PC-9 (cell line): ENCODE results near the gene WDCP. TPM values are rescaled to one million over a fixed set of nuclear protein-coding genes. Genes with fewer than 3 reads are reported as not detected.

Source experiments
- BruUV-seq: library from RNA; stranded (reverse); fragments of 400-500 nt; replicated peaks from 2 replicates; lab custom pipeline; 2021; lab: Mats Ljungman, UMichigan
- CTCF ChIA-PET: fragments of 300-600 bp; sonication (Branson Sonifier 250); formaldehyde crosslinking; loops from one replicate; lab custom pipeline; 2022; ENCODE audit warnings: antibody characterized with exemption; lab: Charles Lee
- POLR2A ChIA-PET: fragments of 300-600 bp; sonication (Branson Sonifier 250); formaldehyde crosslinking; loops from one replicate; lab custom pipeline; 2022; ENCODE audit warnings: antibody characterized with exemption; ENCODE audit not compliant: unreplicated experiment; lab: Charles Lee
- DNase-seq, 2 experiments: peaks; one replicate each; pipeline versions ENCODE4 v3.0.0 to v3.0.0-alpha.2; 2015 to 2022; ENCODE audit warnings: mixed read lengths in 1 of 2
- H2AFZ ChIP-seq: fragments of 200-600 bp; sonication (generic); 2 replicates; pipeline ENCODE4 v1.8.1; 2017; ENCODE audit warnings: antibody characterized with exemption
- H3F3A ChIP-seq: fragments of 200-600 bp; sonication (generic); 2 replicates; pipeline ENCODE4 v1.8.1; 2017; ENCODE audit warnings: antibody characterized with exemption, mild to moderate bottlenecking, low read depth; ENCODE audit not compliant: insufficient read depth
- H3K27ac ChIP-seq: fragments of 200-600 bp; sonication (generic); 2 replicates; pipeline ENCODE4 v1.6.1; 2016; ENCODE audit warnings: mixed run types
- H3K27me3 ChIP-seq: fragments of 200-600 bp; sonication (generic); 2 replicates; pipeline ENCODE4 v1.6.1; 2016; ENCODE audit warnings: low read depth, mixed run types; ENCODE audit not compliant: insufficient read depth
- H3K36me3 ChIP-seq: fragments of 200-600 bp; sonication (generic); 2 replicates; pipeline ENCODE4 v1.6.1; 2016; ENCODE audit warnings: low read depth, mixed run types
- H3K4me1 ChIP-seq: fragments of 200-600 bp; sonication (generic); replicated peaks from 2 replicates; pipeline ENCODE4 v1.6.1; 2016; ENCODE audit warnings: mixed run types; ENCODE audit not compliant: insufficient read depth
- H3K4me2 ChIP-seq: fragments of 200-600 bp; sonication (generic); 2 replicates; pipeline ENCODE4 v1.6.1; 2017; ENCODE audit warnings: mixed run types
- H3K4me3 ChIP-seq: fragments of 200-600 bp; sonication (generic); 2 replicates; pipeline ENCODE4 v1.6.1; 2016; ENCODE audit warnings: mixed run types
- H3K79me2 ChIP-seq: fragments of 200-600 bp; sonication (generic); 2 replicates; pipeline ENCODE4 v1.6.1; 2017; ENCODE audit warnings: low read depth, mixed run types
- H3K9me2 ChIP-seq: fragments of 200-600 bp; sonication (generic); 2 replicates; pipeline ENCODE4 v1.8.1; 2017; ENCODE audit warnings: mild to moderate bottlenecking; ENCODE audit not compliant: insufficient read depth
- H3K9me3 ChIP-seq: fragments of 200-600 bp; sonication (generic); 2 replicates; pipeline ENCODE4 v1.8.1; 2016; ENCODE audit warnings: low read depth; ENCODE audit not compliant: insufficient read depth
- H4K20me1 ChIP-seq: fragments of 200-600 bp; sonication (generic); 2 replicates; pipeline ENCODE4 v1.8.1; 2017; ENCODE audit not compliant: insufficient read depth
- EZH2 ChIP-seq: fragments of 200-600 bp; sonication (generic); IDR thresholded peaks from 2 replicates; pipeline ENCODE4 v1.8.0; 2017; ENCODE audit warnings: antibody characterized with exemption, low read depth
- intact Hi-C: fragments of 100-400 bp; cut with micrococcal nuclease; formaldehyde crosslinking; loops from one replicate; pipeline ENCODE4 v1.10.0; 2022; ENCODE audit not compliant: unreplicated experiment
- total RNA-seq: library from RNA; stranded (reverse); gene quantifications from 2 replicates; pipeline ENCODE4 v1.2.3, GENCODE V29; 2021
- TF ChIP-seq, protein P1 (sequence below): fragments of 200-600 bp; sonication (generic); conservative IDR thresholded peaks from 2 replicates; pipeline ENCODE4 v1.6.1; 2017; ENCODE audit warnings: mixed run types, antibody characterized with exemption, mild to moderate bottlenecking, moderate library complexity

The WDCP gene
- total RNA-seq, 1 experiment from 2014 or later: 13.5 TPM

DNA sequence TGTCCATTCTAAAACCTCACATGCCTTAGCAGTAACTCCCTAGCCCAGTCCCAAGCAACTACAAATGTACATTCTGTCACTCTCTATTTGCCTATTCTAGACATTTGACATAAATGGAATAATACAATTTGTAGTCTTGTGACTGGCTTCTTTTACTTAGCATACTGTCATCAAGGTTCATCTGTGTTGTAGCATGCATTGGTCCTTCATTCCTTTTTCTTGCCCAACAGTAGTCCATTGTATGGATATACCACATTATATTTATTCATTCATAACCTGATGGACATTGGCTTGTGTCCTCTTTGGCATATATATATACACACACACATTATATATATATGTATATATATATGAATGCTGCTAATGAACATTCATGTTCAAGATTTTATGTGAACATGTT is 39.5 kb downstream of the WDCP start:
- H3K4me1 ChIP-seq: peaks cover 9% of the 10 kb centered on the region; the same call in 1 of the 2 replicates
- DNase-seq: no peak
- no peaks in the 10 kb centered on the region for H4K20me1 ChIP-seq
- no TSS peak for BruUV-seq
- POLR2A ChIA-PET: no interaction called here
- no peaks in the 10 kb centered on the region for H3K9me3 ChIP-seq
- no peaks in the 10 kb centered on the region for H3K27me3 ChIP-seq
- CTCF ChIA-PET: no interaction called here
- no peaks in the 10 kb centered on the region; the same call in 1 of the 2 replicates for H3F3A ChIP-seq
- no peak overlapping the region for H3K4me3 ChIP-seq
- H3K9me2 ChIP-seq: no peaks in the 10 kb centered on the region
- no peak overlapping the region for H3K27ac ChIP-seq
- H2AFZ ChIP-seq: no peak overlapping the region
- H3K79me2 ChIP-seq: no peaks in the 10 kb centered on the region
- no peak for TF ChIP-seq EZH2
- TF ChIP-seq, protein P1, sequence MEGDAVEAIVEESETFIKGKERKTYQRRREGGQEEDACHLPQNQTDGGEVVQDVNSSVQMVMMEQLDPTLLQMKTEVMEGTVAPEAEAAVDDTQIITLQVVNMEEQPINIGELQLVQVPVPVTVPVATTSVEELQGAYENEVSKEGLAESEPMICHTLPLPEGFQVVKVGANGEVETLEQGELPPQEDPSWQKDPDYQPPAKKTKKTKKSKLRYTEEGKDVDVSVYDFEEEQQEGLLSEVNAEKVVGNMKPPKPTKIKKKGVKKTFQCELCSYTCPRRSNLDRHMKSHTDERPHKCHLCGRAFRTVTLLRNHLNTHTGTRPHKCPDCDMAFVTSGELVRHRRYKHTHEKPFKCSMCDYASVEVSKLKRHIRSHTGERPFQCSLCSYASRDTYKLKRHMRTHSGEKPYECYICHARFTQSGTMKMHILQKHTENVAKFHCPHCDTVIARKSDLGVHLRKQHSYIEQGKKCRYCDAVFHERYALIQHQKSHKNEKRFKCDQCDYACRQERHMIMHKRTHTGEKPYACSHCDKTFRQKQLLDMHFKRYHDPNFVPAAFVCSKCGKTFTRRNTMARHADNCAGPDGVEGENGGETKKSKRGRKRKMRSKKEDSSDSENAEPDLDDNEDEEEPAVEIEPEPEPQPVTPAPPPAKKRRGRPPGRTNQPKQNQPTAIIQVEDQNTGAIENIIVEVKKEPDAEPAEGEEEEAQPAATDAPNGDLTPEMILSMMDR: no peak
- no peaks in the 10 kb centered on the region for H3K36me3 ChIP-seq
- no peak overlapping the region for H3K4me2 ChIP-seq
- intact Hi-C loops: no loop called here

DNA sequence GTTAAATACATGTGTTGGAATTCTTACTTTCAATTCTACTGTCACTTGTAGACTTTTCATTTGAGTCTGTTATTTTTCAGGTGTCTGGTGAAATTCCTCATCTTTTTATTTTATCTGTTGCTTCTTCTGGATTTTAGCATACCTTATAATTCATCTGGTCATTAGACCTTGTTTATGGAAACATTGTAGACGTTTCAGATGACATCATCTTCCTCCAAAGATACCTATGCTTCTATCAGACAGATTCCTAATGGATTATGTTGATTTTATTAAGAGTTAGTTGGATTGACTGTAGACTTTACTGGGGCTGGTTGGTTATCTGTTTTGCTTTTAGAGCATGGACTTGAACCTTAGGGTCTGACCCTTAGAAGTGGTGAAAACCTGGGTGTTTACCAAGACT is 52.6 kb downstream of the WDCP start:
- H3K4me3 ChIP-seq: no peak overlapping the region
- H3K4me1 ChIP-seq: no peaks in the 10 kb centered on the region
- H3F3A ChIP-seq: 0 out of 2 replicates have a peak, but pooled peaks cover 10% of the 10 kb centered on the region
- no peaks in the 10 kb centered on the region for H3K79me2 ChIP-seq
- no peak for TF ChIP-seq EZH2
- TF ChIP-seq, protein P1: no peak
- H2AFZ ChIP-seq: no peak overlapping the region
- no peak overlapping the region for H3K4me2 ChIP-seq
- H3K27ac ChIP-seq: no peak overlapping the region
- H3K9me3 ChIP-seq: no peaks in the 10 kb centered on the region
- no peaks in the 10 kb centered on the region for H3K36me3 ChIP-seq
- no peaks in the 10 kb centered on the region for H3K27me3 ChIP-seq
- H3K9me2 ChIP-seq: no peaks in the 10 kb centered on the region
- ChIA-PET CTCF (interaction anchor here (0.7 kb wide), 1 partner anchor 9 kb away, joined by 4 read pairs; no protein-coding TSS in a partner anchor), POLR2A (no interaction called here)
- no peak for DNase-seq
- intact Hi-C loops: no loop called here
- H4K20me1 ChIP-seq: no peaks in the 10 kb centered on the region
- no TSS peak for BruUV-seq

DNA sequence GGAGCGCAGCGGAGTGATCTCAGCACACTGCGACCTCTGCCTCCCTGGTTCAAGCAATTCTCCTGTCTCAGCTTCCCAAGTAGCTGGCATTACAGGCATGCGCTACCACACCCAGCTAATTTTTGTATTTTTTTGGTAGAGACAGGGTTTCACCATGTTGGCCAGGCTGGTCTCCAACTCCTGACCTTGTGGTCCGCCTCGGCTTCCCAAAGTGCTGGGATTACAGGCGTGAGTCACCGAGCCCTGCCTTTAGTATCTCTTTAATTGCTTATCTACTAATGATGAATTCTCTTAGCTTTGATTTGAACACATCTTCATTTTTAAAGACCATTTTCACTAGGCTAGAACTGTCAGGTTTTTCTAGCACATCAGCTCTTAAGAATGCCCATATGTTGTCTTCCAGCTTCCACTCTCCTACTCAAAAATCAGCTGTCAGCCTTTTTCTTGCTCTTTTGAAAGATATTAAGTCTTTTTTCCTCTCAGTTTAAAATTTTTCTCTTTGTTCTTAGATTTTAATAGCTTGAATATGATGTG is 53.4 kb downstream of the WDCP start:
- intact Hi-C loops: no loop called here
- Histone ChIP-seq H3K9me3 (no peaks in the 10 kb centered on the region), H3K36me3 (no peaks in the 10 kb centered on the region), H2AFZ (no peak overlapping the region), H3K4me3 (no peak overlapping the region), H3K9me2 (no peaks in the 10 kb centered on the region), H3K4me2 (no peak overlapping the region), H3K79me2 (no peaks in the 10 kb centered on the region), H3K4me1 (no peaks in the 10 kb centered on the region), H4K20me1 (no peaks in the 10 kb centered on the region), H3K27me3 (no peaks in the 10 kb centered on the region), H3K27ac (no peak overlapping the region), H3F3A (0 out of 2 replicates have a peak, but pooled peaks cover 10% of the 10 kb centered on the region)
- ChIA-PET POLR2A (no interaction called here), CTCF (no interaction called here)
- BruUV-seq: no TSS peak
- TF ChIP-seq, protein P1: no peak
- no peak for TF ChIP-seq EZH2
- no peak for DNase-seq
